Thyroid gland (tissue), 4 donors: ENCODE measurements around the gene DNAH12. TPM values are rescaled to one million over a fixed set of nuclear protein-coding genes. Genes with fewer than 3 reads are reported as not detected.
A peak's percentile ranks its signal among the peaks of the same experiment; 100 is the strongest.
"Not testable (repeated sequence)": the region's sequence is repeated elsewhere in the genome, so short reads cannot be mapped to it uniquely, and the experiment has no call there.

Experiments used
- DNase-seq, 2 donors: peaks; one replicate each; pipeline ENCODE4 v3.0.0-alpha.2; 2019
- H3K27ac ChIP-seq, 3 donors: fragments of 200-600 bp; sonication (generic); 1 replicate in 2 of 3; 2 replicates in 1 of 3; pipeline ENCODE4 v1.5.1; 2016 to 2019; ENCODE audit warnings: mild to moderate bottlenecking in 1 of 3, moderate library complexity in 1 of 3
- H3K27me3 ChIP-seq: fragments of 200-600 bp; sonication (generic); one replicate; pipeline ENCODE4 v1.5.1; 2019
- H3K36me3 ChIP-seq, 2 donors: fragments of 200-600 bp; sonication (generic); one replicate each; pipeline ENCODE4 v1.5.1; 2016 to 2019
- H3K4me1 ChIP-seq, 2 donors: fragments of 200-600 bp; sonication (generic); one replicate each; pipeline ENCODE4 v1.5.1; 2017 to 2019
- H3K4me3 ChIP-seq, 3 donors: fragments of 200-600 bp; sonication (generic); replicated peaks in 1 of 3; 1 replicate in 2 of 3; 2 replicates in 1 of 3; pipeline ENCODE4 v1.5.1; 2016; ENCODE audit warnings: mild to moderate bottlenecking in 1 of 3
- H3K9me3 ChIP-seq: fragments of 200-600 bp; sonication (generic); one replicate; pipeline ENCODE4 v1.5.1; 2017
- CTCF ChIP-seq, 6 experiments: fragments of 200-600 bp in 3 of 6; fragments of 450-650 bp in 3 of 6; sonication (generic) in 3 of 6; IDR thresholded peaks; one replicate each; pipeline ENCODE4 v1.5.1; 2016 to 2019; ENCODE audit warnings: antibody characterized with exemption in 6 of 6, mild to moderate bottlenecking in 2 of 6, inconsistent platforms in 1 of 6, moderate library complexity in 1 of 6
- POLR2A ChIP-seq, 2 donors: fragments of 450-650 bp; IDR thresholded peaks; one replicate each; pipeline ENCODE4 v1.6.1; 2017; ENCODE audit warnings: antibody characterized with exemption in 2 of 2, mild to moderate bottlenecking in 2 of 2, moderate library complexity in 1 of 2
- WGBS, 2 donors: methylation state at CpG; one replicate each; pipeline ENCODE4 v1.1.5; 2017; 5-methylcytosine and 5-hydroxymethylcytosine counted together
- intact Hi-C: fragments of 100-400 bp; cut with DNase I; formaldehyde crosslinking; loops from one replicate; pipeline ENCODE4 v1.15.1; 2023
- total RNA-seq, 4 donors: library from RNA; depleted of rRNA; stranded (reverse); fragments of >200 nt; gene quantifications; one replicate each; pipeline ENCODE4 v1.2.3, GENCODE V29; 2016

Gene DNAH12
- total RNA-seq, 4 donors from 2014 or later, result 0.04 to 0.98 (median 0.19) TPM

- H3K4me1 ChIP-seq, result no peaks in the 10 kb centered on the region
- DNase-seq, result peak in 1 of 2 donors; percentile 8
- no peak overlapping the region for H3K27ac ChIP-seq
- WGBS, 2 donors, result 23 to 39% methylated on average over 2 of the region's 2 CpGs
- H3K4me3 ChIP-seq, result no peak overlapping the region
- H3K9me3 ChIP-seq, result no peaks in the 10 kb centered on the region
- no peaks in the 10 kb centered on the region for H3K36me3 ChIP-seq
- intact Hi-C loops, result no loop called here
- H3K27me3 ChIP-seq, result no peaks in the 10 kb centered on the region
- no peak for TF ChIP-seq POLR2A (IDR thresholded peaks at IDR 0.05)
- no peak for TF ChIP-seq CTCF (IDR thresholded peaks at IDR 0.05)
These were observed 160.7 kb downstream of the DNAH12 start for GRCh38 chr3:57383406-57383805.

- WGBS, 2 donors, result 59 to 73% methylated on average over 2 of the region's 2 CpGs
- no peaks in the 10 kb centered on the region for H3K4me1 ChIP-seq
- TF ChIP-seq POLR2A (IDR thresholded peaks at IDR 0.05) (no peak), CTCF (IDR thresholded peaks at IDR 0.05) (no peak)
- DNase-seq, result no peak
- no peak overlapping the region for H3K27ac ChIP-seq
- no peaks in the 10 kb centered on the region for H3K36me3 ChIP-seq
- no peaks in the 10 kb centered on the region for H3K27me3 ChIP-seq
- intact Hi-C loops, result no loop called here
- no peaks in the 10 kb centered on the region for H3K9me3 ChIP-seq
- no peak overlapping the region for H3K4me3 ChIP-seq
These were observed 161.2 kb downstream of the DNAH12 start for GRCh38 chr3:57382933-57383332.

- no peaks in the 10 kb centered on the region for H3K4me1 ChIP-seq
- intact Hi-C loops, result no loop called here
- DNase-seq, result no peak
- no peak overlapping the region for H3K4me3 ChIP-seq
- H3K9me3 ChIP-seq, result no peaks in the 10 kb centered on the region
- TF ChIP-seq POLR2A (IDR thresholded peaks at IDR 0.05) (no peak), CTCF (IDR thresholded peaks at IDR 0.05) (no peak)
- no peaks in the 10 kb centered on the region for H3K36me3 ChIP-seq
- 74 to 80% methylated on average over 1 of the region's 1 CpG for WGBS, 2 donors
- H3K27me3 ChIP-seq, result no peaks in the 10 kb centered on the region
- H3K27ac ChIP-seq, result no peak overlapping the region
These were observed 173.8 kb downstream of the DNAH12 start for GRCh38 chr3:57370341-57370740.

- H3K36me3 ChIP-seq, H3K4me3 ChIP-seq, intact Hi-C loops, DNase-seq, H3K27me3 ChIP-seq, H3K27ac ChIP-seq, H3K9me3 ChIP-seq, H3K4me1 ChIP-seq: not testable (repeated sequence)
- WGBS, 2 donors, result 85 to 87% methylated on average over 2 of the region's 2 CpGs
These were observed 179.1 kb downstream of the DNAH12 start for GRCh38 chr3:57365089-57365488.

- intact Hi-C loops, H3K27ac ChIP-seq, H3K36me3 ChIP-seq, H3K4me3 ChIP-seq, DNase-seq, H3K9me3 ChIP-seq, H3K27me3 ChIP-seq, H3K4me1 ChIP-seq: not testable (repeated sequence)
- 94 to 95% methylated on average over 1 of the region's 1 CpG for WGBS, 2 donors
These were observed 187.9 kb downstream of the DNAH12 start for GRCh38 chr3:57356275-57356674.

- intact Hi-C loops, result no loop called here
- TF ChIP-seq POLR2A (IDR thresholded peaks at IDR 0.05), result no peak
- TF ChIP-seq CTCF (IDR thresholded peaks at IDR 0.05), result no peak
- no peaks in the 10 kb centered on the region for H3K4me1 ChIP-seq
- no peaks in the 10 kb centered on the region for H3K9me3 ChIP-seq
- no peaks in the 10 kb centered on the region for H3K27me3 ChIP-seq
- DNase-seq, result no peak
- H3K36me3 ChIP-seq, result no peaks in the 10 kb centered on the region
- H3K27ac ChIP-seq, result no peak overlapping the region
- no peak overlapping the region for H3K4me3 ChIP-seq
- WGBS, 2 donors, result 85 to 86% methylated on average over 1 of the region's 1 CpG
These were observed 189.4 kb downstream of the DNAH12 start for GRCh38 chr3:57354768-57355167.
